ENCODE measurements around the gene CEMP1.

DNA sequence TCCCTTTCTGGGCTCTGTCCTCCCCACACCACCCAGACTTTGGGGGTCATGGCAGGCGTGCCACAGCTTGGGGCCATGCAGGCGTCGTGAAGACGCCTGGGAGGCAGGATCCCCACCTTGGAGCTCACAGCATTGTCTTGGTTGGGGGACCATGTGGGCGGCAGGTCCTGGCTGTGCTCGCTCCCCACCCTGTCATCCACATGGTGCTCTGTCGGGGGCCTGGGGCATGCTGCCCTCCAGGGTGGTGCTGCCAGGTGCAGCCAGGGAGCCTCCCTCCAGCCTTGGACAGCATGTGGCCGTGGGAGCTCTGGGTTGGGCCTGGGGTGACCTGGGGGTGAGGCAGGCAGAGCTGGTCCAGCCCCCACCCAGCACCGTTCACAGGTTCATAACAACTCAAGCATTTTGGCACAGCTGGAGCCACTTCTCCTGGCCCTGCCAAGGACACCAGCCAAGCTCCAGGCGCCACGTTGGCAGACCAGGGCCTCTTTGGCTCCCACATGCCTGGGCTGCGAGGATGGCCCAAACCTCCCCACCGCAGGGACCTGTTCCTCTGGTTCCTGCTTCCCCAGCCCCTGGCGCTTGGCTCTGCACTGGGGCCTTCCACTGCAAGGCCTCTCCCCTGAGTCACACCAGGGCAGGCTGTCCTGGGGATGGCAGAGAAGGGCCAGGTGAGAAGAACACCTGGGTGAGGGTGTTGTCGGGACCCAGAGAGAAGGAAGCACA lies 32.5 kb downstream of the CEMP1 start:
- TF ChIP-seq, protein P1, sequence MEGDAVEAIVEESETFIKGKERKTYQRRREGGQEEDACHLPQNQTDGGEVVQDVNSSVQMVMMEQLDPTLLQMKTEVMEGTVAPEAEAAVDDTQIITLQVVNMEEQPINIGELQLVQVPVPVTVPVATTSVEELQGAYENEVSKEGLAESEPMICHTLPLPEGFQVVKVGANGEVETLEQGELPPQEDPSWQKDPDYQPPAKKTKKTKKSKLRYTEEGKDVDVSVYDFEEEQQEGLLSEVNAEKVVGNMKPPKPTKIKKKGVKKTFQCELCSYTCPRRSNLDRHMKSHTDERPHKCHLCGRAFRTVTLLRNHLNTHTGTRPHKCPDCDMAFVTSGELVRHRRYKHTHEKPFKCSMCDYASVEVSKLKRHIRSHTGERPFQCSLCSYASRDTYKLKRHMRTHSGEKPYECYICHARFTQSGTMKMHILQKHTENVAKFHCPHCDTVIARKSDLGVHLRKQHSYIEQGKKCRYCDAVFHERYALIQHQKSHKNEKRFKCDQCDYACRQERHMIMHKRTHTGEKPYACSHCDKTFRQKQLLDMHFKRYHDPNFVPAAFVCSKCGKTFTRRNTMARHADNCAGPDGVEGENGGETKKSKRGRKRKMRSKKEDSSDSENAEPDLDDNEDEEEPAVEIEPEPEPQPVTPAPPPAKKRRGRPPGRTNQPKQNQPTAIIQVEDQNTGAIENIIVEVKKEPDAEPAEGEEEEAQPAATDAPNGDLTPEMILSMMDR (conservative IDR thresholded peaks at IDR 0.05; ENCODE audit: low read depth, low read length): no peak
- TF ChIP-seq EZH2 (IDR thresholded peaks at IDR 0.05; ENCODE audit: borderline replicate concordance, low read depth, low read length, poor library complexity, severe bottlenecking): no peak
